CD4-positive, CD25-positive, alpha-beta regulatory T cell (primary cell): ENCODE measurements around the gene CCDC146. TPM values are rescaled to one million over a fixed set of nuclear protein-coding genes. Genes with fewer than 3 reads are reported as not detected.
"Not testable (repeated sequence)": the region's sequence is repeated elsewhere in the genome, so short reads cannot be mapped to it uniquely, and the experiment has no call there.

ENCODE experiments used
- ATAC-seq, 2 donors: fragments of 150-1000 bp; cut with Tn5 transposase; one replicate each; pipeline ENCODE4 v1.10.0; 2021; ENCODE audit warnings: low read depth in 2 of 2, moderate number of reproducible peaks in 2 of 2, moderate library complexity in 1 of 2
- DNase-seq, 3 donors: peaks; one replicate each; pipeline versions ENCODE4 v3.0.0 to v3.0.0-alpha.2; 2012 to 2022; ENCODE audit warnings: mixed read lengths in 1 of 3
- H3K27ac ChIP-seq: one replicate; pipeline ENCODE4 v1.7.0; 2013; ENCODE audit warnings: mild to moderate bottlenecking, low read length; ENCODE audit not compliant: insufficient read depth, poor library complexity, severe bottlenecking
- H3K27me3 ChIP-seq: one replicate; pipeline ENCODE4 v1.7.0; 2013; ENCODE audit warnings: low read length; ENCODE audit not compliant: control insufficient read depth, insufficient read depth
- H3K36me3 ChIP-seq: one replicate; pipeline ENCODE4 v1.7.0; 2013; ENCODE audit warnings: mild to moderate bottlenecking, low read length, moderate library complexity; ENCODE audit not compliant: control insufficient read depth, insufficient read depth
- H3K4me1 ChIP-seq: 2 replicates; pipeline ENCODE4 v1.7.0; 2013; ENCODE audit warnings: mild to moderate bottlenecking, low read length; ENCODE audit not compliant: insufficient read depth, control insufficient read depth, poor library complexity, severe bottlenecking
- H3K4me3 ChIP-seq: one replicate; pipeline ENCODE4 v1.7.0; 2013; ENCODE audit warnings: low read depth, mild to moderate bottlenecking, low read length, moderate library complexity
- H3K9me3 ChIP-seq, 2 experiments: 1 replicate in 1 of 2; 2 replicates in 1 of 2; pipeline ENCODE4 v1.7.0; 2013; ENCODE audit warnings: low read length in 2 of 2, mild to moderate bottlenecking in 1 of 2, moderate library complexity in 1 of 2; ENCODE audit not compliant: control insufficient read depth in 2 of 2
- H3K27ac Mint-ChIP-seq, 3 donors: one replicate each; pipeline ENCODE4 v1.8.0; 2020 to 2022; ENCODE audit warnings: mild to moderate bottlenecking in 3 of 3, mixed read lengths in 3 of 3, moderate library complexity in 2 of 3
- H3K27me3 Mint-ChIP-seq: one replicate; pipeline ENCODE4 v1.8.0; 2022; ENCODE audit warnings: mild to moderate bottlenecking, mixed read lengths
- H3K36me3 Mint-ChIP-seq: one replicate; pipeline ENCODE4 v1.8.0; 2020; ENCODE audit warnings: mixed read lengths
- H3K4me1 Mint-ChIP-seq, 4 donors: one replicate each; pipeline ENCODE4 v1.8.0; 2020 to 2022; ENCODE audit warnings: mixed read lengths in 4 of 4, mild to moderate bottlenecking in 1 of 4
- H3K4me3 Mint-ChIP-seq, 4 donors: one replicate each; pipeline ENCODE4 v1.8.0; 2020 to 2022; ENCODE audit warnings: mild to moderate bottlenecking in 4 of 4, mixed read lengths in 4 of 4, moderate library complexity in 3 of 4
- H3K9me3 Mint-ChIP-seq, 7 donors: one replicate each; pipeline ENCODE4 v1.8.0; 2020 to 2022; ENCODE audit warnings: mixed read lengths in 7 of 7, mild to moderate bottlenecking in 3 of 7, moderate library complexity in 2 of 7
- polyA plus RNA-seq, 4 donors: library from polyadenylated mRNA; unstranded; fragments of 300-500 nt; fragmentation: Illumina TruSeq; gene quantifications; one replicate each; pipeline ENCODE4 v1.2.3, GENCODE V29; 2021
- total RNA-seq: library from RNA; stranded (reverse); gene quantifications from one replicate; pipeline ENCODE4 v1.2.3, GENCODE V29; 2022

Gene CCDC146, protein sequence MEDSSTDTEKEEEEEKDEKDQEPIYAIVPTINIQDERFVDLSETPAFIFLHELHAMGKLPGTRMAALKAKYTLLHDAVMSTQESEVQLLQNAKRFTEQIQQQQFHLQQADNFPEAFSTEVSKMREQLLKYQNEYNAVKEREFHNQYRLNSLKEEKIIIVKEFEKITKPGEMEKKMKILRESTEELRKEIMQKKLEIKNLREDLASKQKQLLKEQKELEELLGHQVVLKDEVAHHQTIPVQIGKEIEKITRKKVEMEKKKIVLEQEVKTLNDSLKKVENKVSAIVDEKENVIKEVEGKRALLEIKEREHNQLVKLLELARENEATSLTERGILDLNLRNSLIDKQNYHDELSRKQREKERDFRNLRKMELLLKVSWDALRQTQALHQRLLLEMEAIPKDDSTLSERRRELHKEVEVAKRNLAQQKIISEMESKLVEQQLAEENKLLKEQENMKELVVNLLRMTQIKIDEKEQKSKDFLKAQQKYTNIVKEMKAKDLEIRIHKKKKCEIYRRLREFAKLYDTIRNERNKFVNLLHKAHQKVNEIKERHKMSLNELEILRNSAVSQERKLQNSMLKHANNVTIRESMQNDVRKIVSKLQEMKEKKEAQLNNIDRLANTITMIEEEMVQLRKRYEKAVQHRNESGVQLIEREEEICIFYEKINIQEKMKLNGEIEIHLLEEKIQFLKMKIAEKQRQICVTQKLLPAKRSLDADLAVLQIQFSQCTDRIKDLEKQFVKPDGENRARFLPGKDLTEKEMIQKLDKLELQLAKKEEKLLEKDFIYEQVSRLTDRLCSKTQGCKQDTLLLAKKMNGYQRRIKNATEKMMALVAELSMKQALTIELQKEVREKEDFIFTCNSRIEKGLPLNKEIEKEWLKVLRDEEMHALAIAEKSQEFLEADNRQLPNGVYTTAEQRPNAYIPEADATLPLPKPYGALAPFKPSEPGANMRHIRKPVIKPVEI
- total RNA-seq, result 20.1 TPM
- polyA plus RNA-seq, result 1 to 10 TPM; 1.4 to 3.2 (median 2.6) TPM

GRCh38 chr7:77121860-77122681, at the start of gene CCDC146:
CCDC146 (plus strand) TSS chr7:77122615; CDS start chr7:77167669, 45,054 bp downstream.
- not testable (repeated sequence) for H3K27me3 Mint-ChIP-seq, H3K4me1 ChIP-seq, H3K9me3 ChIP-seq, H3K36me3 Mint-ChIP-seq, H3K9me3 Mint-ChIP-seq, H3K27me3 ChIP-seq, H3K36me3 ChIP-seq
- peaks cover 6 to 20% (median 11%) of the 10 kb centered on the region in 4 donors for H3K4me1 Mint-ChIP-seq
- peak within 1 kb of the TSS; percentile 74 to 91 (median 76) for H3K27ac Mint-ChIP-seq
- peak within 1 kb of the TSS; percentile 66 for H3K27ac ChIP-seq
- peak within 1 kb of the TSS; percentile 80 for H3K4me3 ChIP-seq
- ATAC-seq, result peak; percentile 99
- peak within 1 kb of the TSS; percentile 57 to 94 (median 90) for H3K4me3 Mint-ChIP-seq
- DNase-seq, result peak; percentile 95 to 99 (median 96)

GRCh38 chr7:77074786-77075396, 47.5 kb upstream of the CCDC146 start:
- H3K27ac Mint-ChIP-seq, H3K36me3 ChIP-seq, H3K4me3 ChIP-seq, ATAC-seq, H3K27ac ChIP-seq, H3K27me3 Mint-ChIP-seq, H3K9me3 ChIP-seq, DNase-seq, H3K4me1 ChIP-seq, H3K4me3 Mint-ChIP-seq, H3K9me3 Mint-ChIP-seq, H3K27me3 ChIP-seq: not testable (repeated sequence)
- peaks cover 40% of the 10 kb centered on the region for H3K36me3 Mint-ChIP-seq
- H3K4me1 Mint-ChIP-seq, result peaks cover 0 to 10% (median 7%) of the 10 kb centered on the region in 4 donors

DNA sequence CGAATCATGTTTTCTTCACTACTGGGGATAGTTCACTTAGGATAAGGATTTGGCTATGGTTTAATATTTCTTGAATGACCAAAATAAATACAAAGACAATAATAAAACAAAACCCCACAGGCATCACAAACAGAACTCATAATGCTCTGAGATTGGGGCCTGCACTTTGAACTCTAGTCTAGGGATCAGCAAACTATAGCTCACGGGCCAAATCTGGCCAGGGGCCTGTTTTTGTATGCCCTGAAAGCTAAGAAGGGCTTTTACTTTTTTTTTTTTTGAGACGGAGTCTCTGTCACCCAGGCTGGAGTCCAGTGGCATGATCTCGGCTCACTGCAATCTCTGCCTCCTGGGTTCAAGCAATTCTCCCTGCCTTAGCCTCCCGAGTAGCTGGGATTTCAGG, 45.4 kb upstream of the CCDC146 start:
- not testable (repeated sequence) for H3K4me1 ChIP-seq, H3K36me3 ChIP-seq, H3K4me1 Mint-ChIP-seq, H3K9me3 ChIP-seq, H3K27ac Mint-ChIP-seq, H3K9me3 Mint-ChIP-seq, H3K4me3 ChIP-seq, DNase-seq, H3K27ac ChIP-seq, H3K4me3 Mint-ChIP-seq, H3K27me3 Mint-ChIP-seq, H3K27me3 ChIP-seq, ATAC-seq
- peaks cover 23% of the 10 kb centered on the region for H3K36me3 Mint-ChIP-seq

GRCh38 chr7:77079112-77079511, 43.3 kb upstream of the CCDC146 start:
- H3K9me3 Mint-ChIP-seq, H3K4me3 Mint-ChIP-seq, H3K27me3 Mint-ChIP-seq, H3K9me3 ChIP-seq, H3K36me3 ChIP-seq, H3K4me1 ChIP-seq, H3K4me1 Mint-ChIP-seq, H3K27ac ChIP-seq, H3K27me3 ChIP-seq, DNase-seq, H3K4me3 ChIP-seq, ATAC-seq, H3K27ac Mint-ChIP-seq: not testable (repeated sequence)
- H3K36me3 Mint-ChIP-seq, result peaks cover 23% of the 10 kb centered on the region

- H3K27ac ChIP-seq, H3K4me3 ChIP-seq, H3K27me3 ChIP-seq, H3K9me3 Mint-ChIP-seq, H3K27me3 Mint-ChIP-seq, H3K4me3 Mint-ChIP-seq, H3K9me3 ChIP-seq, H3K4me1 ChIP-seq, H3K4me1 Mint-ChIP-seq, H3K36me3 ChIP-seq: not testable (repeated sequence)
- DNase-seq (peak in 1 of 3 donors; percentile 32), ATAC-seq (peak in 1 of 2 donors; percentile 44)
- peaks cover 19% of the 10 kb centered on the region for H3K36me3 Mint-ChIP-seq
- H3K27ac Mint-ChIP-seq, result peak overlapping the region in 1 of 3 donors; percentile 48
These were observed 42.8 kb upstream of the CCDC146 start for GRCh38 chr7:77079624-77080023.

GRCh38 chr7:77080236-77080635, 42.2 kb upstream of the CCDC146 start:
- not testable (repeated sequence) for H3K36me3 ChIP-seq, H3K4me1 Mint-ChIP-seq, H3K4me3 ChIP-seq, H3K4me3 Mint-ChIP-seq, H3K27me3 ChIP-seq, H3K9me3 Mint-ChIP-seq, H3K27ac ChIP-seq, H3K9me3 ChIP-seq, H3K4me1 ChIP-seq, H3K27me3 Mint-ChIP-seq, ATAC-seq, DNase-seq
- peaks cover 16% of the 10 kb centered on the region for H3K36me3 Mint-ChIP-seq
- H3K27ac Mint-ChIP-seq, result peak overlapping the region in 2 of 3 donors; percentile 17 to 32

DNA sequence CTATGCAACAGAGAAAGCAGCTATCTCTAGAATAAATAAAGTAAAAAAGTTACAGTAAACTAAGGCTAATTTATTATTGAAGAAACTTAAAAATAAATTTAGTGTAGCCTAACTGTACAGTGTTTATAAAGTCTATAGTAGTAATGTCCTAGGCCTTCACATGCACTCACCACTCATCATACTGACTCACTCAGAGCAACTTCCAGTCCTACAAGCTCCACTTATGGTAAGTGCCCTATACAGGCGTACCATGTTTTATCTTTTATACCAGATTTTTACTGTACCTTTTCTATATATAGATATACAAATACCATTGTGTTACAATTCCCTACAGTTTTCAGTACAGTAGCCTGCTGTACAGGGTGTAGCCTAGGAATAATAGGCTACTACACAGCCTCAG, 40.2 kb upstream of the CCDC146 start:
- not testable (repeated sequence) for H3K4me3 Mint-ChIP-seq, H3K4me3 ChIP-seq, H3K27ac ChIP-seq, H3K27me3 Mint-ChIP-seq, H3K27ac Mint-ChIP-seq, DNase-seq, ATAC-seq, H3K4me1 Mint-ChIP-seq, H3K4me1 ChIP-seq, H3K36me3 ChIP-seq, H3K27me3 ChIP-seq, H3K9me3 Mint-ChIP-seq, H3K9me3 ChIP-seq
- H3K36me3 Mint-ChIP-seq, result peaks cover 11% of the 10 kb centered on the region
